GM11168 (cell line): ENCODE measurements around the gene NDUFV3.

ENCODE experiments used
- in situ Hi-C: fragments of 300-500 bp; cut with MboI; formaldehyde crosslinking; loops from one replicate; pipeline ENCODE4 v1.12.0; 2022; ENCODE audit warnings: low sequenced_read_pairs; ENCODE audit not compliant: unreplicated experiment

Gene NDUFV3

GRCh38 chr21:42878993-42879787 lies 13.9 kb upstream of the NDUFV3 start, which contains the start of gene WDR4:
Gene WDR4 (minus strand): TSS chr21:42879539. CDS start chr21:42879495, 44 bp downstream.
- in situ Hi-C loops, result no loop called here

- in situ Hi-C loops, result no loop called here
Measured at GRCh38 chr21:42880352-42880751, 12.8 kb upstream of the NDUFV3 start.

DNA sequence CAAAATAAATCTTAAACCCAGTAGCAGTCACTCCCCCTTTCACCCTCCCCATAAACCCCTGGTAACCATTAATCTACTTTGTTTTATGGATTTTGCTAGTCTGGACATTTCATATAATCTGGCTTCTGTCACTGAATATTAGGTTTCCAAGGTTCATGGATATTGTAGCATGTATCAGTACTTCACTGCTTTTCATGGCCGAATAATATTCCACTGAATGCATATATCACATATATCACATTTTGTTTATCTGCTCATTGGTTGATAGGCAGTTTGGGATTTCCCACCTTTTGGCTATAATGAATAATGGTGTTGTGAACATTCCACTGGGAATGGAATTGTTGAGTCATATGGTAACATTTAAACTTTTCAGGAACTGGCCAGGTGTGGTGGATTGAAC lies 9.2 kb upstream of the NDUFV3 start:
- in situ Hi-C loops, result no loop called here

DNA sequence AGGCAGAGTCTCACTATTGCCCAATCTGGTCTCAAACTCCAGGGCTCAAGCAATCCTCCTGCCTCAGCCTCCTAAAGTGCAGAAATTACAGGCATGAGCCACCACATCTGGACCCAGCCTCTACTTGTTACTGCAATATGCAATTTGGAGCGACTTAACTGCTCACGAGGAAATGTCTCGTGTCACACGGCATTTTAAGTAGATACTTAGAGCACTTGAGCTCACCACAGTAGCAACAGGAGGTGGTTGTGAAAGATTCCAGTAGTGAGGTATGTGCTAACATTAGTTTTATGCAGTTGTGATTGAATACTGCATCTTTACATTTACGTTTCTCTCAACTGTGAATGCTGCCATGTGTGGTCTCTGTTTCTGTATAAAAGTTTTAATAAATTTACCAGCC lies 5.8 kb upstream of the NDUFV3 start:
- in situ Hi-C loops, result no loop called here

- in situ Hi-C loops, result no loop called here
Measured at GRCh38 chr21:42892582-42892930, 553 bp upstream of the NDUFV3 start.

DNA sequence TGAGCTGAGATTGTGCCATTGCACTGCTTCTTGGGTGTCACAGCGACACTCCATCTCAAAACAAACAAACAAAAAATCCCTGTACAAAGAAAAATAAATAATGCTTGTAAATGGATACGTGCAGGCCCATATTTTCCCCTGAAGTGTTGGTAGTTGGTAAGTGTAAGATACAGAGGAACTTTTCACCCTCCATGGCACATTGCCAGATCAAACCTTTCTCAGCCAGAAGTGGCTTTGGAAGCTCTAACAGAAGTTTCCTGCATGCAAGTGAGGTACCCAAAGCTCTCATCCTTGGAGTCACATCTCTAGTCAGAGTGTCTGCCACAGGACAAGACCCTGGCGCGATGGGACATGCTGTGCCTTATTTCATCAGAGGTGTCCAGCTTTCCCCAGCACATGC lies 7.3 kb downstream of the NDUFV3 start:
- in situ Hi-C loops, result loop anchor here (25.0 kb wide), 1 partner anchor 212 kb away; the partner anchor contains the start of gene U2AF1

DNA sequence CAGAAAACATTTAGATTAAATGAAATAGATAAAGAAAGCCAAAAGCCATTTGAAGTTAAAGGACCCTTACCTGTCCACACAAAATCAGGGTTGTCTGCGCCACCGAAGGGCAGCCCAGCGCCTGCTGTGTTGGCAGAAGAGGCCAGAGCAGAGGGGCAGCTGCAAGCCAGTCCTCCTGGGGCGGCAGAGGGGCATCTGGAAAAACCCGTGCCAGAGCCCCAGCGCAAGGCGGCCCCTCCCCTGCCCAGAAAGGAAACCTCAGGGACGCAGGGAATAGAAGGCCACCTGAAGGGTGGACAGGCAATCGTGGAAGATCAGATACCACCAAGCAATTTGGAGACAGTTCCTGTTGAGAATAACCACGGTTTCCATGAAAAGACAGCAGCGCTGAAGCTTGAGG lies 10.7 kb downstream of the NDUFV3 start:
- in situ Hi-C loops, result loop anchor here (25.0 kb wide), 1 partner anchor 208 kb away; the partner anchor contains the start of gene U2AF1

- in situ Hi-C loops, result loop anchor here (25.0 kb wide), 1 partner anchor 207 kb away; the partner anchor contains the start of gene U2AF1
Measured at GRCh38 chr21:42905195-42905594, 12.1 kb downstream of the NDUFV3 start.

DNA sequence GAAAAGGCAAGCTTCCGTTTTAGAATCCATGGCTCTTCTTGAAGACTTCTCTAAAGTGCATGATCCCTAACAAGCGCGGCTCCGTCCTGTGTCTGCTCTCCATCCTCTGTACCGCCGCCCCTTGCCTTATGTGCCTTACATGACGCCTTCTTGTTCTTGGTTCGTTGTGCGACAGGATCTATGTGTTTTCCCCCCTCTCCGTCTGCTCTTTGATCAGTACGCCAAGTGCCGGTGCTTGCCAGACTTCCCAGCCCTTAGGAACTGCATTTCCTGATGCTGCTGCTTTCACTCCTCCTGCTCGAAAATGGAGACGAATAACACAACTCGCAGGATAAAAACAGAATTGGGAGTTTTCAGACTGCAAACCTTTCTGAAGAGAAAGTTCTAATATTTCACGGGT lies 13.1 kb downstream of the NDUFV3 start:
- in situ Hi-C loops, result loop anchor here (25.0 kb wide), 1 partner anchor 206 kb away; the partner anchor contains the start of gene U2AF1

GRCh38 chr21:42908484-42908883 lies 15.4 kb downstream of the NDUFV3 start:
- in situ Hi-C loops, result loop anchor here (25.0 kb wide), 1 partner anchor 204 kb away; the partner anchor contains the start of gene U2AF1

GRCh38 chr21:42911920-42912319 lies 18.8 kb downstream of the NDUFV3 start:
- in situ Hi-C loops, result loop anchor here (25.0 kb wide), 1 partner anchor 200 kb away; the partner anchor contains the start of gene U2AF1

DNA sequence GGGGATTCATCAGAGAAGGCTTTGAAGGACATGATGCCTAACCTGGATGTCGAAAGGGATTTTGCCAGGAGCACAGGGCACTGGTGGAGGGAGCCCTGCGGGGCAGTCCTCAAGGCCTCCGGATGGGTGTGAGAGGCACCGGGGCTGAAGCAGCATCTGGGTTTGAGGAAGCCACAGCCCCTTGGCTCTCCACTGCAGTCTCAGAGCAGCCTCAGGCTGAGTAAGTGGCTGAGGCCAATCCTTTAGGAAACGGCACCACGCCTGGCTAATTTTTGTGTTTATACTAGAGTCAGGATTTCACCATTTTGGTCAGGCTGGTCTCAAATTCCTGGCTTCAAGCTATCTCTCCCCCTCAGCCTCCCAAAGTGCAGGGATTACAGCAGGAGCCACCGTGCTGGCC lies 20.4 kb downstream of the NDUFV3 start:
- in situ Hi-C loops, result loop anchor here (25.0 kb wide), 1 partner anchor 199 kb away; the partner anchor contains the start of gene U2AF1

DNA sequence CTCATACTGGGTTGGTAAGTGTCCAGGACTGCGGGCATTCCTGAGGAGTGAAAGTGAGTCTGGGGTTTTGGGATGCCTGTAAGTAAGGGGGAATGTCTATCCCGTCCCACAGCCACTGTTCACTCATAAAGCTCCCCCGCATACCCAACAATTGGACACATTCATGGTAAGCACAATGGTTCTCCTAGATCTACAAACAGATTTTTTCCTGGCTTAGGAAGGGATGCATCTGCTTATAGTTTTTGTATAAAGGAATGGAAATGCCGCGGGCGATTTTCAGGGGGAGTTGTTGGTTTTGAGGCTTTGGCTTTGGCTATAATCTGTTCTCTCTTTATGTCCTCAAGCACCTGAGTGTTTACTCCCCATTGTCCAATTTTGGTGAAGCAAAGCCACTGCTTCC lies 25.2 kb downstream of the NDUFV3 start:
- in situ Hi-C loops, result loop anchor here (25.0 kb wide), 1 partner anchor 194 kb away; the partner anchor contains the start of gene U2AF1

GRCh38 chr21:42921927-42922326 lies 28.8 kb downstream of the NDUFV3 start:
- in situ Hi-C loops, result loop anchor here (25.0 kb wide), 1 partner anchor 190 kb away; the partner anchor contains the start of gene U2AF1

- in situ Hi-C loops, result loop anchor here (25.0 kb wide), 1 partner anchor 189 kb away; the partner anchor contains the start of gene U2AF1
Measured at GRCh38 chr21:42922918-42923317, 29.8 kb downstream of the NDUFV3 start.

GRCh38 chr21:42923553-42924432 lies 30.7 kb downstream of the NDUFV3 start:
- in situ Hi-C loops, result loop anchor here (25.0 kb wide), 1 partner anchor 189 kb away; the partner anchor contains the start of gene U2AF1

DNA sequence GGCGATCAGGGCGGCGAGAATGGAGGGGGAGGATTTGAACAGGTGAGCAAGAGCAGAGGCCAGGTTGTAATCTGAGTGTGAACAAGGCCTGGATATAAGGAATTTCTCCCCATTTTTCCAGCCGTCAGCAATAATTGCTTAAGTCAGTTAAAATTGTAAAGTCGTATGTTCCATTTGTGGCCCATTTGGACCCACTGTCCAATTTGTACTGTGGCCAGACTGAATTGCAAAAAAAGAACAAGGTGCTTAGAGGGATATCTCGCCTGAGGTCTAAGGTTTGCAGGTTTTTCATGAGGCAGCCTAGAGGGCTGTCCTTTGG lies 31.3 kb downstream of the NDUFV3 start:
- in situ Hi-C loops, result loop anchor here (25.0 kb wide), 1 partner anchor 188 kb away; the partner anchor contains the start of gene U2AF1

GRCh38 chr21:42925114-42925926 lies 32.2 kb downstream of the NDUFV3 start, which contains the start of gene ERVH48-1:
Gene ERVH48-1 (minus strand): TSS chr21:42925630. CDS start chr21:42919006, 6,624 bp downstream.
- in situ Hi-C loops, result loop anchor here (5.0 kb wide), 1 partner anchor 52 kb away; no protein-coding TSS in a partner anchor

GRCh38 chr21:42927474-42928200 lies 34.5 kb downstream of the NDUFV3 start:
- in situ Hi-C loops, result loop anchor here (5.0 kb wide), 1 partner anchor 50 kb away; no protein-coding TSS in a partner anchor
